A549 (cell line): ENCODE results near the gene GSX1. TPM values are rescaled to one million over a fixed set of nuclear protein-coding genes. Genes with fewer than 3 reads are reported as not detected.

ENCODE experiments used
- ATAC-seq, 2 experiments: fragments of 200-7000 bp in 1 of 2; fragments of >200 bp in 1 of 2; cut with Nextera tagmentation in 1 of 2; cut with Tn5 transposase in 1 of 2; 3 replicates each; pipeline versions ENCODE4 v1.8.0 to v1.9.1; 2018 to 2020; ENCODE audit warnings: mild to moderate bottlenecking in 1 of 2, moderate library complexity in 1 of 2
- CTCF ChIA-PET: fragments of 300-600 bp; sonication (Branson Sonifier 250); formaldehyde crosslinking; extraction: SDS; loops from one replicate; lab custom pipeline; 2021; ENCODE audit warnings: antibody characterized with exemption, inconsistent platforms; lab: Yijun Ruan, JAX
- POLR2A ChIA-PET: fragments of 350-600 bp; formaldehyde crosslinking; extraction: SDS; loops from one replicate; lab custom pipeline; 2021; ENCODE audit warnings: antibody characterized with exemption, inconsistent platforms; lab: Yijun Ruan, JAX
- DNase-seq, 2 experiments: peaks; one replicate each; pipeline versions ENCODE4 v3.0.0 to v3.0.0-alpha.2; 2011 to 2016; ENCODE audit warnings: low read depth in 1 of 2, low spot score in 1 of 2
- FAIRE-seq: peaks from 2 replicates; lab custom pipeline; 2011; peaks lifted over from hg19 to GRCh38; lab: Jason Lieb, UNC
- H3K27ac ChIP-seq, 2 experiments: fragments of >200 bp; sonication (Bioruptor Twin); formaldehyde crosslinking; 3 replicates each; pipeline ENCODE4 v1.5.1; 2016 to 2017
- H3K4me1 ChIP-seq: fragments of >200 bp; sonication (Bioruptor Twin); formaldehyde crosslinking; 3 replicates; pipeline ENCODE4 v1.6.1; 2016
- H3K4me2 ChIP-seq: fragments of >200 bp; sonication (Bioruptor Twin); formaldehyde crosslinking; 3 replicates; pipeline ENCODE4 v1.6.1; 2016
- H3K4me3 ChIP-seq: fragments of >200 bp; sonication (Bioruptor Twin); formaldehyde crosslinking; 3 replicates; pipeline ENCODE4 v1.5.1; 2016
- H3K9me3 ChIP-seq: fragments of >200 bp; sonication (Bioruptor Twin); formaldehyde crosslinking; 3 replicates; pipeline ENCODE4 v1.6.1; 2016
- BHLHE40 ChIP-seq: IDR thresholded peaks from 2 replicates; pipeline ENCODE4 v1.6.1; 2012; ENCODE audit warnings: low read depth, low read length, inconsistent platforms
- CBX8 ChIP-seq: fragments of 200-600 bp; sonication (generic); IDR thresholded peaks from 2 replicates; pipeline ENCODE4 v1.6.1; 2016
- CEBPB ChIP-seq, 2 experiments: fragments of >200 bp in 1 of 2; sonication (Bioruptor Twin) in 1 of 2; formaldehyde crosslinking in 1 of 2; IDR thresholded peaks; 2 replicates each; pipeline ENCODE4 v1.6.1; 2012 to 2016
- CHD2 ChIP-seq: fragments of 150-350 bp; IDR thresholded peaks from 2 replicates; pipeline ENCODE4 v1.6.1; 2014; ENCODE audit warnings: low read length; ENCODE audit not compliant: partially characterized antibody
- EHF ChIP-seq: fragments of 250-450 bp; sonication (Bioruptor Pico); IDR thresholded peaks from 2 replicates; pipeline ENCODE4 v1.5.0; 2020; ENCODE audit warnings: mild to moderate bottlenecking
- EP300 ChIP-seq, 2 experiments: fragments of >200 bp; sonication (Bioruptor Twin); formaldehyde crosslinking; IDR thresholded peaks; 2 replicates in 1 of 2; 3 replicates in 1 of 2; pipeline ENCODE4 v1.6.1; 2016 to 2017
- ESRRA ChIP-seq: fragments of 150-350 bp; IDR thresholded peaks from 2 replicates; pipeline ENCODE4 v1.6.1; 2014; ENCODE audit warnings: mild to moderate bottlenecking, low read length, borderline replicate concordance
- FOXS1 ChIP-seq: fragments of 250-450 bp; sonication (Bioruptor Pico); IDR thresholded peaks from 2 replicates; pipeline ENCODE4 v1.5.0; 2020; ENCODE audit warnings: mild to moderate bottlenecking, moderate library complexity
- HEYL ChIP-seq: fragments of 250-450 bp; sonication (Bioruptor Pico); IDR thresholded peaks from 2 replicates; pipeline ENCODE4 v1.8.0; 2021; ENCODE audit warnings: mild to moderate bottlenecking, moderate library complexity
- HOXA7 ChIP-seq: fragments of 250-450 bp; sonication (Bioruptor Pico); IDR thresholded peaks from 2 replicates; pipeline ENCODE4 v1.5.0; 2020; ENCODE audit warnings: mild to moderate bottlenecking, moderate library complexity
- HOXB5 ChIP-seq: fragments of 250-450 bp; sonication (Bioruptor Pico); IDR thresholded peaks from 2 replicates; pipeline ENCODE4 v1.5.0; 2020; ENCODE audit warnings: mild to moderate bottlenecking, moderate library complexity
- JUN ChIP-seq, 2 experiments: fragments of >200 bp; sonication (Bioruptor Twin); formaldehyde crosslinking; IDR thresholded peaks; 2 replicates in 1 of 2; 3 replicates in 1 of 2; pipeline ENCODE4 v1.6.1; 2016 to 2017
- MAFK ChIP-seq: fragments of 450-650 bp; IDR thresholded peaks from 2 replicates; pipeline ENCODE4 v1.6.1; 2014; ENCODE audit not compliant: partially characterized antibody
- MAZ ChIP-seq: fragments of 150-350 bp; IDR thresholded peaks from 2 replicates; pipeline ENCODE4 v1.6.1; 2014; ENCODE audit warnings: antibody characterized with exemption, low read depth, low read length, borderline replicate concordance
- PHF8 ChIP-seq: fragments of 200-600 bp; sonication (generic); IDR thresholded peaks from 2 replicates; pipeline ENCODE4 v1.6.1; 2016; ENCODE audit warnings: low read depth, mild to moderate bottlenecking, antibody characterized with exemption, moderate library complexity, borderline replicate concordance
- POLR2A ChIP-seq: IDR thresholded peaks from 2 replicates; pipeline ENCODE4 v1.6.1; 2012; ENCODE audit warnings: mild to moderate bottlenecking, low read length
- POLR2AphosphoS2 ChIP-seq: conservative IDR thresholded peaks from 2 replicates; pipeline ENCODE4 v1.6.1; 2012; ENCODE audit warnings: low read length, improper control_type of control experiment, inconsistent platforms
- RCOR1 ChIP-seq: fragments of 150-350 bp; IDR thresholded peaks from 2 replicates; pipeline ENCODE4 v1.6.1; 2014; ENCODE audit warnings: antibody characterized with exemption, low read length, low read depth
- RFX5 ChIP-seq: fragments of 450-650 bp; IDR thresholded peaks from 2 replicates; pipeline ENCODE4 v1.7.1; 2014; ENCODE audit warnings: antibody characterized with exemption, mild to moderate bottlenecking, moderate library complexity
- RNF2 ChIP-seq: fragments of 200-600 bp; sonication (generic); IDR thresholded peaks from 2 replicates; pipeline ENCODE4 v1.6.1; 2016; ENCODE audit warnings: low read depth, mild to moderate bottlenecking, antibody characterized with exemption, moderate library complexity, borderline replicate concordance
- SMC3 ChIP-seq: fragments of >200 bp; sonication (Bioruptor Twin); formaldehyde crosslinking; IDR thresholded peaks from 3 replicates; pipeline ENCODE4 v1.6.1; 2018; ENCODE audit warnings: inconsistent platforms
- ZFP36 ChIP-seq: fragments of 450-650 bp; IDR thresholded peaks from 2 replicates; pipeline ENCODE4 v1.6.1; 2014; ENCODE audit warnings: borderline replicate concordance; ENCODE audit not compliant: partially characterized antibody
- ZNF302 ChIP-seq: fragments of 250-450 bp; sonication (Bioruptor Pico); IDR thresholded peaks from 2 replicates; pipeline ENCODE4 v1.9.0; 2021; ENCODE audit warnings: inconsistent platforms, mild to moderate bottlenecking, moderate library complexity
- WGBS: methylation state at CpG from one replicate; pipeline ENCODE4 v1.1.6; 2017; ENCODE audit errors: missing lambda C conversion rate; 5-methylcytosine and 5-hydroxymethylcytosine counted together
- polyA plus RNA-seq, 4 experiments: library from polyadenylated mRNA; depleted of rRNA in 3 of 4; stranded (reverse); fragments of >200 nt; fragmentation: RNase III in 1 of 4; extraction: RNeasy Plus Mini Kit Qiagen cat#74134 plus additional on column Dnase treatment in 1 of 4; gene quantifications; 2 replicates in 3 of 4; 3 replicates in 1 of 4; pipeline ENCODE4 v1.2.3, GENCODE V29; 2011 to 2017
- TF ChIP-seq, protein P1 (sequence below): IDR thresholded peaks from 2 replicates; pipeline ENCODE4 v1.6.1; 2012
- TF ChIP-seq, protein P2 (sequence below): fragments of >200 bp; sonication (Bioruptor Twin); formaldehyde crosslinking; IDR thresholded peaks from 2 replicates; pipeline ENCODE4 v1.6.1; 2016
- TF ChIP-seq, protein P3 (sequence below): fragments of 150-350 bp; IDR thresholded peaks from 2 replicates; pipeline ENCODE4 v1.6.1; 2014; ENCODE audit warnings: low read depth, mild to moderate bottlenecking, low read length
- TF ChIP-seq, protein P4 (sequence below): fragments of 200-600 bp; sonication (generic); IDR thresholded peaks from 2 replicates; pipeline ENCODE4 v1.6.1; 2016; ENCODE audit warnings: antibody characterized with exemption, mild to moderate bottlenecking, moderate library complexity

Gene GSX1
- polyA plus RNA-seq, 2 of the 4 experiments (the other 2 are of a cell fraction) = not detected

DNA sequence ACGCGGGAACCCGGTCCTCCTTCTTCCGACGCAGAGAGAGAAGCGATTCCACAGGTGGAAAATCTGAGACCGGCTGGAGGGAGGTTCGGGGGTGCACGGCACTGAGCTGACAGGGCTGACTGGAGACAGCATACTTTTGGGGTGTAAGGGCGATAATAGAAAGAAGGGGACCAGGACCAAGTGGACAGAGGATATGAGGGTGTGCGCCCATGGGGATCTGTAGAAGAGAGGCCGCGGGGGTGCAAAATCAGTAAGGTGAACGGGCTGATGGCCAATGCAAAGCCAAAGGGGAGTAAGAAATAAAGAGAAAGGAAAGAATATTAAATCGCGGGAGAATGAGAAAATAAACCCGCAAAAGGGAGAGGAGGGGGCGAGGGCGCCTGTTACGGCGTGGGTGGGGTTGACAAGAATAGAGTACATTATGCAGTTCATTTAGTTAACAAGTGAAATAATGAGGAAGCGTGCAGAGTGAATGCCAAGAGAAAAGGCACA, 336 bp upstream of the GSX1 start:
- ATAC-seq (no peak), FAIRE-seq (no peak)
- no peak overlapping the region for H3K4me3 ChIP-seq
- H3K4me1 ChIP-seq = no peaks in the 10 kb centered on the region
- TF ChIP-seq SMC3 (no peak), HOXB5 (no peak), MAZ (no peak), PHF8 (no peak), HOXA7 (CRISPR knock-in tag) (no peak), CBX8 (no peak), HEYL (CRISPR knock-in tag) (no peak), CEBPB (IDR thresholded peaks at IDR 0.05) (no peak)
- TF ChIP-seq, protein P1, sequence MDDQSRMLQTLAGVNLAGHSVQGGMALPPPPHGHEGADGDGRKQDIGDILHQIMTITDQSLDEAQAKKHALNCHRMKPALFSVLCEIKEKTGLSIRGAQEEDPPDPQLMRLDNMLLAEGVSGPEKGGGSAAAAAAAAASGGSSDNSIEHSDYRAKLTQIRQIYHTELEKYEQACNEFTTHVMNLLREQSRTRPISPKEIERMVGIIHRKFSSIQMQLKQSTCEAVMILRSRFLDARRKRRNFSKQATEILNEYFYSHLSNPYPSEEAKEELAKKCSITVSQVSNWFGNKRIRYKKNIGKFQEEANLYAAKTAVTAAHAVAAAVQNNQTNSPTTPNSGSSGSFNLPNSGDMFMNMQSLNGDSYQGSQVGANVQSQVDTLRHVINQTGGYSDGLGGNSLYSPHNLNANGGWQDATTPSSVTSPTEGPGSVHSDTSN = no peak
- TF ChIP-seq, all 56 proteins: peak for 0
- no peak overlapping the region for H3K27ac ChIP-seq
- 50% methylated on average over 22 of the region's 22 CpGs for WGBS
- H3K9me3 ChIP-seq = no peaks in the 10 kb centered on the region
- POLR2A ChIA-PET = no interaction called here
- CTCF ChIA-PET = no interaction called here
- no peak overlapping the region for H3K4me2 ChIP-seq
- DNase-seq = no peak

DNA sequence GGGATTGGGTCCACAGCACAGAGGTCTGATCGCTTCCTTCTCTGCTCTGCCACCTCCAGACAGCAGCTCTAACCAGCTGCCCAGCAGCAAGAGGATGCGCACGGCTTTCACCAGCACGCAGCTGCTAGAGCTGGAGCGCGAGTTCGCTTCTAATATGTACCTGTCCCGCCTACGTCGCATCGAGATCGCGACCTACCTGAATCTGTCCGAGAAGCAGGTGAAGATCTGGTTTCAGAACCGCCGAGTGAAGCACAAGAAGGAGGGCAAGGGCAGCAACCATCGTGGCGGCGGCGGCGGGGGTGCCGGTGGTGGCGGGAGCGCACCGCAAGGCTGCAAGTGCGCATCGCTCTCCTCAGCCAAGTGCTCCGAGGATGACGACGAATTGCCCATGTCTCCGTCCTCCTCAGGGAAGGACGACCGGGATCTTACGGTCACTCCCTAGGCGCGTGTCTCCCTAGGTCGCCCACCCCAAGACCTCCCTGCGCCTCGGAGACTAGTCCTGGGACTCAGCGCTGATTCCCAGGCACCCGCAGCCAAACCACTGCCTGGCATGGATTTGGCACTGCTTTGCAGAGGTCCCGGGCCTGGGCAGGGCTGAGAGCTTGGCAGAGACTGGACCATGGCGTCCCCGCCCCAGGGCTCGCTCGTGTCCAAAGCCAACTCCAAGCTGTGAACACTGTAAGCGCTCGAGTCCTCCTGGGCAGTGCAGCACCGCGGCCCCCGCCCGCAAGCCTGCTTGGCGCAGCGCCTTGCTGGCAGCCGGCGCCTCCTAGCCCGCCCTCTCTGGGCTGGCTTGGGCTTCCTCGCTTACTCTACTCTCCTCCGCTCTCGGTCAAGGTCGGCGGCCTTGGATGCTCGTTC, 1.5 kb downstream of the GSX1 start:
- Histone ChIP-seq H3K4me1 (no peaks in the 10 kb centered on the region), H3K4me3 (no peak overlapping the region), H3K4me2 (no peak overlapping the region), H3K27ac (no peak overlapping the region), H3K9me3 (no peaks in the 10 kb centered on the region)
- FAIRE-seq (no peak), DNase-seq (no peak)
- 60% methylated on average over 40 of the region's 63 CpGs for WGBS
- CTCF ChIA-PET = interaction anchor here (1.0 kb wide), 1 partner anchor 33 kb away, joined by 3 read pairs; no protein-coding TSS in a partner anchor
- TF ChIP-seq CEBPB (IDR thresholded peaks at IDR 0.05) (no peak), ZNF302 (CRISPR knock-in tag) (no peak), POLR2A (no peak), RNF2 (no peak), ZFP36 (no peak), POLR2AphosphoS2 (no peak), CHD2 (no peak)
- TF ChIP-seq, protein P1 = no peak
- TF ChIP-seq, all 56 proteins: peak for 0
- ATAC-seq = no peak
- POLR2A ChIA-PET = no interaction called here

DNA sequence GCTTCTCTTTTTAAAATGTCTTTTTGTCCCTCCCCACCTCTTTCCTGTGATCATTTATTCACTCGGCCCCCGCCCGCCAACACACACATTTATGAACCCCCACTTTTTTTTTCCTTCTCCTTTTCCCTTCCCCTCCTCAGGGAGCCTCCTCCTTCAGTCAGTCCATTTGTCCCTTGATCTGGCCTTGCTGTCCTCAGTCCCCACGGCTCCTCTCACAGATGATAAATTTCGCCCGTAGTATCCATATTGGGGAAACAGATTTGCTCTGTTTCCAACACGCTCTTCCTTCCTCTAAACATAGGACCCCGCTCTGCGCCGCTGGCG, 2.0 kb downstream of the GSX1 start:
- Histone ChIP-seq H3K4me2 (no peak overlapping the region), H3K4me3 (no peak overlapping the region), H3K4me1 (no peaks in the 10 kb centered on the region), H3K27ac (no peak overlapping the region), H3K9me3 (no peaks in the 10 kb centered on the region)
- ChIA-PET CTCF (interaction anchor here (1.6 kb wide), 1 partner anchor 32 kb away, joined by 6 read pairs; no protein-coding TSS in a partner anchor), POLR2A (no interaction called here)
- ATAC-seq = no peak
- DNase-seq = no peak
- 30% methylated on average over 11 of the region's 11 CpGs for WGBS
- no peak for FAIRE-seq
- TF ChIP-seq, protein P2, sequence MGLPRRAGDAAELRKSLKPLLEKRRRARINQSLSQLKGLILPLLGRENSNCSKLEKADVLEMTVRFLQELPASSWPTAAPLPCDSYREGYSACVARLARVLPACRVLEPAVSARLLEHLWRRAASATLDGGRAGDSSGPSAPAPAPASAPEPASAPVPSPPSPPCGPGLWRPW = no peak
- TF ChIP-seq EHF (CRISPR knock-in tag) (no peak), JUN (IDR thresholded peaks at IDR 0.05) (no peak), FOXS1 (CRISPR knock-in tag) (no peak), POLR2A (no peak), ESRRA (no peak), RCOR1 (no peak), MAFK (no peak), RFX5 (no peak), CEBPB (IDR thresholded peaks at IDR 0.05) (no peak), EP300 (IDR thresholded peaks at IDR 0.05) (no peak), BHLHE40 (no peak), RNF2 (no peak), POLR2AphosphoS2 (no peak)
- TF ChIP-seq, protein P3, sequence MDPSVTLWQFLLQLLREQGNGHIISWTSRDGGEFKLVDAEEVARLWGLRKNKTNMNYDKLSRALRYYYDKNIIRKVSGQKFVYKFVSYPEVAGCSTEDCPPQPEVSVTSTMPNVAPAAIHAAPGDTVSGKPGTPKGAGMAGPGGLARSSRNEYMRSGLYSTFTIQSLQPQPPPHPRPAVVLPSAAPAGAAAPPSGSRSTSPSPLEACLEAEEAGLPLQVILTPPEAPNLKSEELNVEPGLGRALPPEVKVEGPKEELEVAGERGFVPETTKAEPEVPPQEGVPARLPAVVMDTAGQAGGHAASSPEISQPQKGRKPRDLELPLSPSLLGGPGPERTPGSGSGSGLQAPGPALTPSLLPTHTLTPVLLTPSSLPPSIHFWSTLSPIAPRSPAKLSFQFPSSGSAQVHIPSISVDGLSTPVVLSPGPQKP = no peak
- TF ChIP-seq, protein P4, sequence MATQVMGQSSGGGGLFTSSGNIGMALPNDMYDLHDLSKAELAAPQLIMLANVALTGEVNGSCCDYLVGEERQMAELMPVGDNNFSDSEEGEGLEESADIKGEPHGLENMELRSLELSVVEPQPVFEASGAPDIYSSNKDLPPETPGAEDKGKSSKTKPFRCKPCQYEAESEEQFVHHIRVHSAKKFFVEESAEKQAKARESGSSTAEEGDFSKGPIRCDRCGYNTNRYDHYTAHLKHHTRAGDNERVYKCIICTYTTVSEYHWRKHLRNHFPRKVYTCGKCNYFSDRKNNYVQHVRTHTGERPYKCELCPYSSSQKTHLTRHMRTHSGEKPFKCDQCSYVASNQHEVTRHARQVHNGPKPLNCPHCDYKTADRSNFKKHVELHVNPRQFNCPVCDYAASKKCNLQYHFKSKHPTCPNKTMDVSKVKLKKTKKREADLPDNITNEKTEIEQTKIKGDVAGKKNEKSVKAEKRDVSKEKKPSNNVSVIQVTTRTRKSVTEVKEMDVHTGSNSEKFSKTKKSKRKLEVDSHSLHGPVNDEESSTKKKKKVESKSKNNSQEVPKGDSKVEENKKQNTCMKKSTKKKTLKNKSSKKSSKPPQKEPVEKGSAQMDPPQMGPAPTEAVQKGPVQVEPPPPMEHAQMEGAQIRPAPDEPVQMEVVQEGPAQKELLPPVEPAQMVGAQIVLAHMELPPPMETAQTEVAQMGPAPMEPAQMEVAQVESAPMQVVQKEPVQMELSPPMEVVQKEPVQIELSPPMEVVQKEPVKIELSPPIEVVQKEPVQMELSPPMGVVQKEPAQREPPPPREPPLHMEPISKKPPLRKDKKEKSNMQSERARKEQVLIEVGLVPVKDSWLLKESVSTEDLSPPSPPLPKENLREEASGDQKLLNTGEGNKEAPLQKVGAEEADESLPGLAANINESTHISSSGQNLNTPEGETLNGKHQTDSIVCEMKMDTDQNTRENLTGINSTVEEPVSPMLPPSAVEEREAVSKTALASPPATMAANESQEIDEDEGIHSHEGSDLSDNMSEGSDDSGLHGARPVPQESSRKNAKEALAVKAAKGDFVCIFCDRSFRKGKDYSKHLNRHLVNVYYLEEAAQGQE = no peak
